ENCODE measurements around the gene PRSS53.

PRSS53 gene

DNA sequence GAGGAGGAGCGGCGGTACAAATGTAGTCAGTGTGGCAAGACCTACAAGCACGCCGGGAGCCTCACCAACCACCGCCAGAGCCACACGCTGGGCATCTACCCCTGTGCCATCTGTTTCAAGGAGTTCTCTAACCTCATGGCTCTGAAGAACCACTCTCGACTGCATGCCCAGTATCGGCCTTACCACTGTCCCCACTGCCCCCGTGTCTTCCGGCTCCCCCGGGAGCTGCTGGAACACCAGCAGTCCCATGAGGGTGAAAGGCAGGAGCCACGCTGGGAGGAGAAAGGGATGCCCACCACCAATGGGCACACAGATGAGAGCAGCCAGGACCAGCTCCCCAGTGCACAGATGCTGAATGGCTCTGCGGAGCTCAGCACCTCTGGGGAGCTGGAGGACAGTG lies 11.7 kb downstream of the PRSS53 start:
- no peak for DNase-seq

DNA sequence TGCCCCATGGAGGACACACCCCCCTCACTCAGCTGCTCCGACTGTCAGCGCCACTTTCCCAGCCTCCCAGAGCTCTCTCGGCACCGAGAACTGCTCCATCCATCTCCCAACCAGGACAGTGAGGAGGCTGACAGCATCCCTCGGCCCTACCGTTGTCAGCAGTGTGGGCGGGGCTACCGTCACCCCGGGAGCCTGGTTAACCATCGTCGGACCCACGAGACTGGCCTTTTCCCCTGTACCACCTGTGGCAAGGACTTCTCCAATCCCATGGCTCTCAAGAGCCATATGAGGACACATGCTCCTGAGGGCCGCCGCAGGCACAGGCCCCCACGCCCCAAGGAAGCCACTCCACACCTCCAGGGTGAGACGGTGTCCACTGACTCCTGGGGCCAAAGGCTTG lies 12.4 kb downstream of the PRSS53 start:
- DNase-seq: no peak

DNA sequence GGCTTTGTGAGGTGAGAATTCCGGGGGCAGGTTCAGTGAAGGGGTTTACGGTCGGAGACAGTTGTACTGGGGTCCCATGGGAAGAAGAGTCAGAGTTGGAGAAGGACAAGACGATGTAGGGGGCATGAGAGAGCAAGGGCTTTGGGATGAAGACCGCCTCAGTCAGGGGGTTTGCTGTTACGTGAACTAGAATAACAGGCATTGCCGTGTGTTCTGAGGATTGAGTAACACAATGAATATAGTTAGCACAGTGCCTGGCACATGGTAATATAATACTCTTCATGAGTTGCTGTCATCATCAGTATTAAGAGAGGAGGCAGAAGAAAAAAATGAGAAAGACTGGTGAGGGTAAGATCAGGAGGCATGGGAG lies 13.9 kb downstream of the PRSS53 start:
- no peak for DNase-seq

DNA sequence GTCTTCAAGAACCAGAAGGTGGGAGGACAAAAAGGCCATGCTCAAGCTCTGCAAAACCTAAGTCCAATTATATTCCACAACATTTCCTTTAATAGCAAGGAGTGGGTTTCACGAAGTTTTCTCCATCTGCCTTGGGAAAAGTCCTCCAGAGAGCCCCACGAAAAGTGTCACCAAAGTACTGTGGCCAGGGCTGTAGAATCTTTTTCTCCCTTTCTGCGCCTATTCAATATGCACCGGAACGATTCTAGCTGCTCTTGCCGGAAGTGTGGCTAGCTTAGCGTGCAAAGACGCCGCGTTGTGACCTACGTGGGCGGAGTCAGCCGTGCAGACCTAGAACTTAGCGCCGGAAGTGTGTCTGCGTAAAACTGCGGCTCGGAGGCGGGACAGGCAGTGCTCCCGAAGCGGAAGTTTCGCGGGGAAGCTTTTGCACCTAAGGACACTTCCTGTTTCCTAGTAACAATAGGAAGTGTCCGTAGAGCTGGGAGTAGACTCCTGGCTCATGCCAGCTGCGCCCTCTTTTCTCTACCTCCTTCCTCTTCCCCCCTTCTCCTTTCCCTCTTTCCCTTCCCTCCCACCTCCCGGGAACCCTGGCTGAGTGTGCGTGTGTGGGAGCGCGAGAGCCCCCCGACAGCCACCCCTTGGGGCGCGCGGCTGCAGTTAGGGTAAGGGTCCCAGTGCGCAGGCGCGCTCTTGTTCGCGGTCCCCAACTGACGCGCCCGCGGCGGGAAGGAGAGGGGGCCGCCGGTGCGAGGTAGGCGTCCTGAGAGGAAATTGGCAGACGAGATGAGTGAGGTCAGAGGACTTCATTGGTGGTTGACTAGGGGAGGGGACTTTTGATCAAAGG lies 14.6 kb downstream of the PRSS53 start, which contains the start of the genes ZNF646 and ZNF668:
Gene ZNF646 (plus strand): TSS at position 453 of the 844 bp plus-strand sequence. CDS start 1,903 bp downstream, outside the sequence.
Gene ZNF668 (minus strand): TSS at position 271 of the 844 bp plus-strand sequence. CDS start 9,781 bp downstream, outside the sequence.
- DNase-seq: peak; percentile 99

DNA sequence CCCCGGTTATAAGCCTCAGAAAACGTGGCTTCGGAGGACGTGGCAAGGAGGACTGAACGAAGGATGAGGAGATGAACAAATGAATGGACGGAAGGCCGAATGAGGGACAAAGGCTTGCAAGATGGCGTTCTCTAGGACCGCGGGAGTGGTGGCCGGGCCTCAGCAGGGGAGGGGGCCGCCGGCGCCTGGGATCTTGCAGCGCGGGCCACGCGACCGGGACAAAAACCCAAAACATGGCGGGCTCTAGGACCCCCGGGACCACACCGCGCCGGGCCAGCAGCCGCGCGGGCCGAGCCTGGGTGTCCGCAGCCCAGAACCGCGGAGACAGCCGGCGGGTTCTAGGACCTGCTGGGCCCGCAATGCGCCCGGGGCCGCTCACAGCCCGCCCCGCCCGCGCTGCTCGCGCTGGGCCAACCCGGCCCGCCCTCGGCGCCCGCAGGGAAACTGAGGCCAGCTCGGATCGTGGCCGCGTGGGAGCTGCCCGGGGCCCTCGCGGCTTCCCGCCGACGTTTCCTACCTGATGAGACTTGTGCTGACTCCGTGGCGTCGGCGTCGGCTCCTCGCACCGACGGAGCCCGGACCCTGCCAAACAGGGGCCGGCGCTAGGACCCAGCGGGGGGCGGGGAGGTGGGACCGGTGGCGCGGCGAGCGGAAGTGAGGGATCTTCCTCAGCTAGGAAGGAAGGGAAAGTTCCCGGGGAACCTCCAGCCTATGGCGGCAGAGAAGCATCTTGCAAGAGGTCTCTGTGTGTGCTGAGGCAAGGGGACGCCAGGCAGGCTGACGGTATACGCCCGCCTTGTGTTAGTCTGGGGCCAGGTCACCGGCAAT lies 15.4 kb downstream of the PRSS53 start:
- DNase-seq: peak; percentile 89

DNA sequence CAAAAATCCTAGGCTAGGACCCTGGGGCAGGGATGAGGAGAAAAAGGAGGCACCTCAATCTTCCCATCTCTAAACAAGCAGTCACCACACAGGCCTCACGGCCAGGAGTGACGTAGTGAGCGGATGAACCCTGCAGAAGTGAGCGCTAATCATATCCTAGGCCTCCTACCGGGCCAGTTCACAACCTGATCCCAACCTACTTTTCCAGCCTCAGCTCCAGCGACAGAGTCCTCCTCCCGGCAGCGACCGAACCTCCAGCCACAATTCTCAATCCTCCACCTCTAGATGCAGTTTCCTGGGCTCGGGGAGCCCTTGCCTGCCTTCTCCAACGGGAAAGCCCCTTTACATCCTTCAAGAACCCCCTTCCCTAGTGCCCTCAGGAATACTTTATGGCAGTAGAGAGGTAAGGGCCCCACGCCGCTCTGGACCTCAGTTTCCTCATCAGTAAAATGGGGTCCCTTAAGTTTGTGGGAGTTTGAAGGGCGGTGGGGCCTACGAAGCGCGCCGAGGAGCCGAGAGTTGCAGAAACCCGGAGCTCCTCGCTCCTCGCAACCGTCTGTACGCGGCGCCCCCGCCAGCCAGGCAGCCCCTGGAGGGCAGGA lies 16.1 kb downstream of the PRSS53 start:
- peak; percentile 43 for DNase-seq

DNA sequence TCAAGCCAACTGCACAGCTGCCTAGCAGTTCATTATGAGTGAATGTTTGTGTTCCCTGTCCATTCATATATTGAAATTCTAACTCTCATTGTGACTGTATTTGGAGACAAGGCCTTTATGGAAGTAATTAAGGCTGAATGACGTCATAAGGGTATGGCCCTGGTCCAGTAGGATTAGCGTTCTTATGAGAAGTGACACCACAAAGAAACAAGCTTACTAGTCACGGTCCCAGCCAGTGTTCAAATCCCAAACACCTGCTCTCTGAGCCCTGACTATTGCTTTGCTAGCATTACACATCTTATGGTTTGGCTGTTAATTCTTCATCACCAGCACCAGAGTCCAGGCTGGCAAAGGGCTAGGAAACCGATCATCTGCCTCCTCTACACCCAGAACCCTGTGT lies 16.9 kb downstream of the PRSS53 start:
- DNase-seq: no peak

DNA sequence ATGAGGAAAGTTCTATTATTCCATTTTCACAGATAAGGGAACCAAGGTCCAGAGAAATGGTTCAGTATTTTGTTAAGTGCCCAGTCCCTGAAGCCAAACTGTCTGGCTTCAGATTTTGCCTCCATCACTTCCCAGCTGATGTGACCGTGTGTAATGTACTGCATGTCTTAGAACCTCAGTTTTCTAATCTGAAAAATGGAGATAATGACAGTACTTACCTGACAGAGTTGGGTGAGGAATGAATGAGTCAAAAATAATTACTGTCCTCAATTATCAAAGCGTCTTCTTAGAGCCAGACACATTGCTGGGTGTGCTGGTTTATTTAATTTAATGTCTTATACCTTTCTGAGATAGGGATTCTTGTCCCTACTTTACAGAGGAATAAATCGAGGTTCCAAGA lies 21.4 kb downstream of the PRSS53 start:
- DNase-seq: no peak

DNA sequence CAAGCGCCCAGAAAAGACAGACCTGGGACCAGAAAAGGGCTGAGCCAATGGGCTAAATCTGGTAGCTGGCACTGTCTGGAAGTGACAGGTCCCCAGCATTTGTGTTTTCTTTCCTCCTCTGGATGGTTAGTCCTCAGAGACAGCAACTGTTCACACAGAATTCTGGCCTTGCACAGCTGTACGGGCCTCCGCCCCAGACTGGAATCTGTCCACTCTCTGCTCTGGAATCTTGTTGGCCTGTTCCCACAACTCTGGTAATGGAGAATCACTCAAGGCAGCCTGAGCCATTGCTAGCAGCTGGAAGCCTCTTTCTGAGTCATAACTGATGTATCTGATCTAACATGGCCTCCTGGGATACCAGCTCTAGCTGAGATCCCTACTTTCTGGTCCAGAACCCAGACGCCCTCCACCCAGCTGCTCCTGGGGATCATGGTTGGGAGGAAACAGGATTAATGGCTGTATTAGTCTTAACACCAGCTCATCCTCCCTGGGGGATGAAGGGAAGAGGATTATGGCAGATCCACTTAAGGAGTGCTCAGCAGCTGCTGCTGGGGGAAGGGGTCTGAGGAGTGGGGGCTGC lies 23.8 kb downstream of the PRSS53 start:
- DNase-seq: no peak

DNA sequence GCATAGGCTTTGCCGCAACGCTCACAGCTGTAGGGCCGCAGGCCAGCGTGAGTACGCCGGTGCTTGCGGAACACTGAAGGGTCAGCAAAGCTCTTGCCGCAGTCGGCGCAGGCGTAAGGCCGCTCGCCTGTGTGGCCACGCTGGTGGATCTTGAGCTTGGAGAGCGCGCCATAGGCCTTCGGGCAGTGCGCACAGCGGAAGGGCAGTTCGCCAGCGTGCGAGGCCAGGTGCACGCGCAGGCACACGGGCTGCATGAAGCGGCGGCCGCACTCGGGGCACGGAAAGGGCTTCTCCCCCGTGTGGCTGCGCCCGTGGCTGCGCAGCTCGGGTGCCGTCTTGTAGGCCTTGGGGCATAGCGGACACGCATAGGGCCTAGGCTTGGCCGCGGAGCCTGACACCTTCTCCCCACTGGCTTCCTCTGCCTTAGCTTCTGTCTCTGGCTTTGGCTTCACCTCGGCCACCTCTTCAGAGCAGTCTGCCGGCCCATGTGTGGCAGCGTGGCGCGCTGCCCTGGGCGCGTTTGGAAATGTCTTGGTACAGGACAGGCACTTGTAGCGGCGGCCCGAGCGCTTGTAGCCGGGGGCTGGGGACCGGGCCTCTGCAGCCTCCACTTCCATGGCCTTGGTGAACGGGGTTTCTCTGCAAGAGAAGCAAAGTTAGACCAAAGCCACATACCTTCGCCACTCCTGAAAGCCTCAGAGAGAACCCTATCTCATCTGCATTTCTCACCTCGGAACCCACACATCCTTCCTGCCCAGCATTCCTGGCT lies 24.7 kb downstream of the PRSS53 start:
- no peak for DNase-seq

DNA sequence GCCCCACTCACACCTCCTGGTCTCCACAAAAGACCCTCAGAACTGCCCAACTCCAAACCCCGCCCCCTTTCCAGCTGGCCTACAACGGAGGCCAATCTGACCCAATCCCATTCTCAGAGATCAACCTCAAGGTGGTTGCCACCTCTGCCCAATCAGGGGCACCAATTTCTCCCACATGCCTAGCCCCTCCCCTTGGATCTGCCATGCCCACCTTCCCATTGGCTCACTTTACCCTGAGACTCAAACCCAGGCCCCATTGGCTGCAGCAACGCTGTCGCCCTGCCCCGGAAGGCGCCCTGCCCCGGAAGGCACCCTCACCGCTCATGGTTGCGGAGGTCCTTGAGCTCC lies 25.3 kb downstream of the PRSS53 start:
- DNase-seq: no peak

DNA sequence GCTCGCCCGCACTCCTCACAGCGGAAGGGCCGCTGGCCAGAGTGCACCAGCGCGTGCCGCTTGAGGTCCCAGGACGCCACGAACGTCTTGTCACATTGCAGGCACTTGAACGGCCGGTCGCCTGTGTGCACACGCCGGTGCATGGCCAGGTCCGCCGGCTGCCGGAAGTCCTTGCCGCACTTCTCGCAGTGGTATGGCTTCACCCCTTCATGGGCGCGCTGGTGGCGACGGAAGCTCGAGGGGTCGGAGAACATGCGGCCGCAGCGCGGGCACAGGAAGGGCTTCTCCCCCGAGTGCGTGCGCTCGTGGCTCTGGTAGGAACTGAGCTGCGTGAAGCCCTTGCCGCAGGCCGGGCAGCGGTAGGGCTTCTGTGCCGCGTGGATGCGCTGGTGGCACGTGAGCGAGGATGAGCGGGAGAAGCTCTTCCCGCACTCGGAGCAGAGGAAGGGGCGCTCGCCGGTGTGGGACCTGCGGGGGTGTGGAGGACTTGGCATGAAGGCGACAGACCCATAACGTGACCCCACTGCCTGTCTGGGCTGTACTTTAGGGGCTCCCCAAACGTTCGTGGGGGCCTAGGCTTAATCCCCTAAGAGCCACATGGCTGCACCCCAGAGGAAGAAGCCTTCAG lies 26.8 kb downstream of the PRSS53 start:
- no peak for DNase-seq

DNA sequence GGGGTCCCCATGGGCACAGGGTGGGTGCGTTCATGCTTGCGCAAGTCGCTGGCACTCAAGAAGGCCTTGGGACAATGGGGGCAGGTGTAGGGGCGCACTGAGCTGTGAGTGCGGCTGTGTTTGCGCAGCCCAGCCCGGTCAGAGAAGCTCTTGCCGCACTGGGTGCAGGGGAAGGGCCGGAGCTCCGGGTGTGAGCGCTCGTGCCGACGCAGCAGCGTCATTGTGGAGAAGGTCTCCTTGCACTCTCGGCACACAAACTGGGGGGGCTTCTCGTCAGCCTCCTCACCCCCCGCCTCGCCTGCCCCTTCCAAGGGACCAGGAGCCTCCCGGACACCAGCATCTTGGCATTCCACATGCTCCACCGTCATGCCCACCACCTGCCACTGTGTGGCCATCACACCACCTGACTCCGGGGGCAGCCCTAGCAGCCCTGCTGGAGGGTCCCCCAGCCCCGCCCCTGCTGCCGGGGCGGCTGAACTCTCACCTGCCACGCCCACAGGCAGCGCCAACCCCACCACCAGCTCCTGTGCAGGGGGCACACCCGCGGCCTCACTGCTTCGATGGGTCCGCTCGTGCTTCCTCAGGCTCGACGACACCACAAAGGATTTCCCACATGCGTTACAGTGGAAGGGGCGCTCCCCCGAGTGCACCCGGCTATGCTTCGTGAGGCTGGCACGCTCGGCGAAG lies 27.5 kb downstream of the PRSS53 start:
- DNase-seq: no peak

DNA sequence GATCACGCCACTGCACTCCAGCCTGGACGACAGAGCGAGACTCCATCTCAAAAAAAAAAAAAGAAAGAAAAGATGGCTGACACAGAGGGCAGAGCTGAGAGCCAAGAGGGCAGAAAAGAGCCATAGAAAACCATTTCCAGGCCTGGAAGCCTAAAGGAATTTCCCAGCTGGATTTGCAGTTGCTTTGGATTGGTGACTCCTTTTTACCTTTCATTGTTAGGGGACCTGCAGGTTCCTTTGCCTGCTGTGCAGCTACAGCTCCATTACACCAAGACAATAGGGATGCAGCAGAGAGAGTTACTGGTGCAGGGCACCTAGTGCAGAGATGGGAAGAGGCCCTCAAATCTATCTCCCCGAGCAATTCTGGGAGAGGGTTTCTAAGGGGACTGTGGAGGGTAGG lies 33.1 kb downstream of the PRSS53 start:
- no peak for DNase-seq

DNA sequence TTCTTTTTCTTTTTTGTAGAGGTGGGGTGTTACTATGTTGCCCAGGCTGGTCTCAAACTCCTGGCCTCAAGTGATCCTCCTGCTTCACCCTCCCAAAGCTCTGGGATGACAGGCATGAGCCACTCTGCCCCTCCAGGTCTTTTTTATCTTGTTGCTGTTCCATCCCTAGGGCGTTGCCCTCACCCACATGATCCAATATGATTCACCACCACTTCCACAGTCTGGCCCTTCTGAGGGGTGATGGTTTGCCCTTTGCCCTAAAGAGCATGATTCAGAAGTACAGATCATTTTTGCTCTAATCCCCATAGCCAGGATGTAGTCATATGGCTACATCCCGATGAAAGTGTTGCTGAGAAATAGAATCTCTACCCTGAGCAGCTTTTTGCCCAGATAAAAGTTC lies 36.6 kb downstream of the PRSS53 start:
- no peak for DNase-seq

DNA sequence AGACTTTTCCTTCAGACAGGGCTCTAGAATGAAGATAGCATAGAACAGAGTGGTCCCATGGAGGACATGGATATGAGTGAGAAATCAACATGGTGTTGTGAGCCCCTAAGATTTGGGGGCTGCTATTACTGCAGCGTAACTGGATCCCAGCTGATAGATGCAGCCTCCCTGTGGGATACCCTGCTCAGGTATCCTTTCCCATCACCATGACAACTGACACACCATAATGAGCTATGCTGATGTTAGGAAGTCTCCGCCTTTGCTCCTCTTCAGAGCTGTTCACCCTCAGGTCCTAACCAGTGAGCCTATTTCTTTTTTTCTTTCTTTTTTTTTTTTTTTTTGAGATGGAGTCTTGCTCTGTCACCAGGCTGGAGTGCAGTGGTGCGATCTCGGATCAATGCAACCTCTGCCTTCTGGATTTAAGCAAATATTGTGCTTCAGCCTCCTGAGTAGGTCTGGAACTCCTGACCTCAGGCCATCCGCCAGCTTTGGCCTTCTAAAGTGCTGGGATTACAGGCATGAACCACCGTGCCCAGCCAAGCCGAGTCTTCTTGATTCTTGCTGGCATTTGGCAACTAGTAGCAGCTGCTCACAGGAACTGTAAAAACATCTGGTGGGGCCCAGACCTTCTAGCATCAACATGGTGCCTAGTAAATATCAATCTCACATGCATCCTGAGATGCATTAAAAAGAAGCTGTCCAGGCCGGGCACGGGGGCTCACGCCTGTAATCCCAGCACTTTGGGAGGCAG lies 38.3 kb downstream of the PRSS53 start:
- no peak for DNase-seq

DNA sequence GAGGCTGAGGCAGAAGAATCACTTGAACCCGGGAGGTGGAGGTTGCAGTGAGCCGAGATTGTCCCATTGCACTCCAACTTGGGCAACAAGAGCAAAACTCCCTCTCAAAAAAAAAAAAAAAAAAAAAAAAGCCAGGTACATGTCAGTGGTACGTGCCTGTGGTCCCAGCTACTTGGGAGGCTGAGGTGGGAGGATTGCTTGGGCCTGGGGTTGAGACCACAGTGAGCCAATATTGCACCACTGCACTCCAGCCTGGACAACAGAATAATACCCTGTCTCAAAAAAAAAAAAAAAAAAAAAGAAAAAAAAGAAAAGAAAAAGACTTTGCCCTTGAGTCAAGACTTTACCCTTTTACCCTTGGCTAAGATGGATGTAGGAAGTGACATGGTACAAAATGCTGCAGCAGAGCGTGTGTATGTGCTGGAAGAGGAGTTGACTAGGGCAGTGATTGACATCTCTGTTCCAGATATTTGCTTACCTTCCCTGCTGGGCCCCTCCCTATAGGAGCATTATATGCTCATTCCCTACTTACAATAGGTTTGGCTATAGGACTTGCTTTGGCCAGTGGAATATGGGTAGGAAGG lies 44.8 kb downstream of the PRSS53 start:
- DNase-seq: no peak

DNA sequence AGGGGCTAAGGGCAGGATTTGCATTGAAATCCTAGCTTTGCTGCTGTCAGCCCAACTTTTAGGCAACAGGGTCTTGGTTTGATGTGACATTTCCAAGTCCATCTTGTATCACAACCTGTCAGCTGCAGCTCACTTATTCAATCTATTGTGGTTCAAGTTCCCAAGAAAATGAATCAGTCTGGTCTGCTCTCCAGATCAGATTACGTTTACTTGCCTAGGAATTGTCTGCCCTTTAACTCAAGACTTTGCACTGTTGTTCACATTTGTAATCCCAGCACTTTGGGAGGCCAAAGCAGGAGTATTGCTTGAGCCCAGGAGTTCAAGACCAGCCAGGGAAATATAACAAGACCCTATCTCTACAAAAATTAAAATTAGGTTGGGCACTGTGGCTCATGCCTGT lies 45.4 kb downstream of the PRSS53 start:
- DNase-seq: no peak

DNA sequence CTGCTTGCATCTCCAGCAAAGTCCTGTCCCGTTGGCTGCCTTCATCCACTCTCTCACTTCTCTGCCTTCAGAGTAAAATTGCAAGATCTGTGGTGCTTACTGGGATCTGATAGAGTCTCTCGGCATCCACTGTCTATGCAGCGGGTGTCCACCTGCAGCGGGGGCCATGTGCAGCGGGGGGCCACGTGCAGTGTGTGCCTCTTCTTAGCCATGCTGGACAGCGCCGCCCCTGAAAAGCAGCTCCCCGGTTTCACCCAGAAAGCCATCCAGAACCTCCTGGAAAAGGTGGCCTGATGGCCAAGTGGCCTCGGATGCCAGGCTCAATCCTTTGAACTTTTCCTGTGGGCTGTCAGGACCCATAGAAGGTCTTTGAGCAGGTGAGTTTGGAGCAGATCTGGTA lies 45.9 kb downstream of the PRSS53 start:
- no peak for DNase-seq

DNA sequence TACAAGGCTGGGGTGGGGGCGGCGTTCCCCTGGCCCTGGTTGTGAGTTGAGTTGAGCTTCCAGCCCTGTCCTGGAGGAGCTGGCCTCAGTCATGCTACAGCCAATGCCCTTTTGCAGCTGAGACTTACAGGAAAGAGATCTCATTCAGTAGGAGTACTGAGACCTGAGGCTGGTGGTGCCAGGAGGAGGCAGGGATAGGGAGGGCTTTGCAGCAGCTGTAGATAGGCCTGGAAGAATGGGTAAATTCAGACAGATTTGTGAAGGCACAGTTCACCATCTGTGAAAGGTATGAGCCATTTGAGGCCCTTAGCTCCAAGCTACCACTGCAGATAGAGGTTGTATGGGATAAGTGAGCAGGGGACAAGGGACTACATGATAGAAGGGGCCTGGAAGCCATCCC lies 49.8 kb downstream of the PRSS53 start:
- no peak for DNase-seq
